ENCODE data around the gene USP32.
"Not testable (repeated sequence)": the region's sequence is repeated elsewhere in the genome, so short reads cannot be mapped to it uniquely, and the experiment has no call there.

The USP32 gene

DNA sequence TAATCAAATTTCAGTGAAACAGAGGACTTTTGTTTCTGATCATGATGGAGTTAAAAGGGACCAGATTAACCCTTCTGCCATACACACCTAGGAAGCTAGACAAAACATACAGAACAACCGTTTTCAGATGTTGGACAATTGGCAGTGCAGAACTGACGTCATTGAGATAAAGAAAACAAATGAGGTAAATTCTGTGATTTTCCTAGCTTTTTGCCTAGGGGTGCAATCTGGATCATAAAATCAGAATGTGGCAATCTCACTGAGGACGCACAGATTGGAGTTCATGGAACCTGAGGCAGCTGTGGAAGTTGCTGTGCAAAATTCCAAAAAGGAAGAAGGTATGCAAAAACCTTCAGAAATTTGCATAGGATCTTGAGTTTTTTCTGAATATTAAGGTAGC, 15.0 kb upstream of the USP32 start:
- no peak for DNase-seq

DNA sequence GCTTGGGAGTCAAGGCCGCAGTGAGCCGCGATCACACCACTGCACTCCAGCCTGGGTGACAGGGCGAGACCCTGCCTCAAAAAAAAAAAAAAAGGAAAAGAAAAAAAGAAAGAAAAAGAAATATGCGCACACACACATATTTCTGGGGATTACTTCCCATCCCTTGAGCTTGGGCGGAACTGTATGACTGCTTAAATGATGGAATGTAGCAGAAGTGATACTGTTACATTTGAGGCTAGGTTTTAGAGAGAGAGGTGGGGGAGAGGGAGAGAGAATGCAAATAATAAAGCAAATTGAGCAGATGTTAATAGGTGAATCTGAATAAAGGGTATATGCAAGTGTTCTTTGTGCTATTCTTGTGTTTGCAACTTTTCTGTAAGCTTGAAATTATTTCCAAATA, 12.0 kb upstream of the USP32 start:
- DNase-seq: no peak

DNA sequence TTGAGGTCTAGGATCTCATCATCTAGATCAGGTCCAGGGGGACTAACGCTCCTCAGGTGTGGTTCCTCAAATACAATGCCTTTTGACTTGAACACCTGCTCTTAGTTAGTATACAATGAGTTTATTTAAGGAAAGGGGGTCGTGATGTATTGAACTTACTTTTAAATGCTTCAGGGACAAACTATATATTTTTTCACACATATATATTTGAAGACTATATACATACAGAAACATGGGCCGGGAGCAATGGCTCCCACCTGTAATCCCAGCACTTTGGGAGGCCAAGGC, 11.5 kb upstream of the USP32 start:
- DNase-seq: no peak

DNA sequence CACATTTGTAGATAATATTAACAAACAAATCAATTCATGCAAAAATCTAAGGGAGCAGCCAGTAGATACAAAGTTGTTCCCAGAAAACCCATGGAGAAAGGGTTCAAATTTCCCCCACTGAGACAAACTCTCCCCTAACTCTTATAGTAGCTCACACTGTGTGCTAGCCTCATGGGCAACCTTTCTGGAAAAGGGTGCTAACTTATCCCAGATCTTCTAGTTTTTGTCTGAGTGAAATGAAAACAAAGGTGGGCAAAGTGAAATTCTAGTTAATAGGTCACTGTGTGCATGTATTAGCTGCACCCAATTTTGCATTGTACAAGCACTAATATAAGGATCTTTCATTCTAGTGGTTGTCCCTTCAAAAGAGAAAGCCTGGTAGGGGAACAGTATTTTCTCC, 9.9 kb upstream of the USP32 start:
- DNase-seq: no peak

DNA sequence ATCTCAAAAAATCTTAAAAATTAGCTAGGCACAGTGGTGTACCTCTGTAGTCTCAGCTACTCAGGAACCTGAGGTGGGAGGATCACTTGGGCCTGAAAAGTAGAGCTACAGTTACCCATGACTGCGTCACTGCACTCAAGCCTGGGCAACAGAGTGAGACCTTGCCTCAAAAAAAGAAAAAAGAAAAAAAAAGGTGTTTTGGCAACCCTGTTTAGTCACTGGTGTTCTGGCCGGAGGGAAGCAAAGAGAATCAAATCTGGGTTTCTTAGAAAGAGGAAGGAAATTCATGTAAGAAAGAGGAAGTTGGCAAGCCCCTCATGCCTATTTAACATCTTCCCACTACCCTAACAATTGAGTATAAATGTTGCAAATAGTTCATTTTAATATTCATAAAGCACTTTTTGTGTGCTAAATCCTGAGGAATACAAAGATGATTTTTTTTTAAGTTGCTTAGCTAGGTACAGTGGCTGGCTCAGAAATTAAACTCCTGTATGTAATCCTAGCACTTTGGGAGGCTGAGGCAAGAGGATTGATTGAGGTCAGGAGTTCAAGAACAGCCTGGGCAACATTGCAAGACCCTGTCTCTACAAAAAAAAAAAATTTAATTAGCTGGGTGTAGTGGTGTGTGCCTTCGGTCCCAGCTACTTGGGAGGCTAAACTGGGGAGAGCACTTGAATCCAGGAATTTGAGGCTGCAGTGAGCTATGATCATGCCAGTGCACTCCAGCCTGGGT, 6.5 kb upstream of the USP32 start:
- no peak for DNase-seq

DNA sequence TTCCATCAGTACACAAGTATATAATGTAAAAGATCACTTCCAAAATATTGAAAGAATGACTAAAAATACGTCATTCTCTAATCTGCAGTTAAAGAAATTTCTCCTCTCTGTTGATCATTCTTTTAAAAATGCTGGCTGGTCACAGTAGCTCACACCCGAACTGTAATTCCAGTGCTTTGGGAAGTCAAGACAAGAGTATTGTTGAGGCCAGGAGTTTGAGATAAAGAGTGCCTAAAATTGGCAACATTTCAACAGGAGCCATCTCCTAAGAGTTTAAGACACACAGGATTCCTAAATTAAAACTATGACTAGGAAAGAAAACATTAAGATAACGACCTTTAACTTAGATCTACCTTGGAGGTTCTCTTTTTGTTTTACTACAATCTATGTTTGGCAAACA, 4.5 kb upstream of the USP32 start:
- no peak for DNase-seq

DNA sequence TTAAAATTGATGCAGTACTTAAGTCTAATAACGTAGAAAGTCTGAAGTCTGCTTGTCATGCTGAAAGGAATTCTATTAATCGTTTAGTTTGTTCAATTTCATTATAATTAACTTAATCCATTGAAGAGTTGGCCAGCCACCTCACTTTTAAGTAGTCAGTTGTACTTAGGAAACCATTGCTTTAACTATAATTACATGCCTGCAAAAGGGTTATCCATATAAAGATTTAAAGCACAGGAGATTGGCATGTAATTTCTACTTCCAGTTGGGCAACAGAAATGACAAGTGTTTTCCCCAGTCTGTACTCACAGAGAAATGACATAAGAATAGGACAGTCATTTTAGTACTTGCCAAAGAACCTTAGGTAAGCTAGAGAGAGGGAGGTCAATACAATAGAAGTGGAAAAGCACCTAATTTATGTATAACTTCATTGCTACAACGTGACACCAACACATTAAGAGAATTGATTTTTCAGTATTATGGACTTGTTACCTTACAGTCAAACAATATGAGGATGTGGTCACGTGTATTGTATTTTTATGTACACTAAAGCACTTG, 3.7 kb upstream of the USP32 start:
- no peak for DNase-seq

DNA sequence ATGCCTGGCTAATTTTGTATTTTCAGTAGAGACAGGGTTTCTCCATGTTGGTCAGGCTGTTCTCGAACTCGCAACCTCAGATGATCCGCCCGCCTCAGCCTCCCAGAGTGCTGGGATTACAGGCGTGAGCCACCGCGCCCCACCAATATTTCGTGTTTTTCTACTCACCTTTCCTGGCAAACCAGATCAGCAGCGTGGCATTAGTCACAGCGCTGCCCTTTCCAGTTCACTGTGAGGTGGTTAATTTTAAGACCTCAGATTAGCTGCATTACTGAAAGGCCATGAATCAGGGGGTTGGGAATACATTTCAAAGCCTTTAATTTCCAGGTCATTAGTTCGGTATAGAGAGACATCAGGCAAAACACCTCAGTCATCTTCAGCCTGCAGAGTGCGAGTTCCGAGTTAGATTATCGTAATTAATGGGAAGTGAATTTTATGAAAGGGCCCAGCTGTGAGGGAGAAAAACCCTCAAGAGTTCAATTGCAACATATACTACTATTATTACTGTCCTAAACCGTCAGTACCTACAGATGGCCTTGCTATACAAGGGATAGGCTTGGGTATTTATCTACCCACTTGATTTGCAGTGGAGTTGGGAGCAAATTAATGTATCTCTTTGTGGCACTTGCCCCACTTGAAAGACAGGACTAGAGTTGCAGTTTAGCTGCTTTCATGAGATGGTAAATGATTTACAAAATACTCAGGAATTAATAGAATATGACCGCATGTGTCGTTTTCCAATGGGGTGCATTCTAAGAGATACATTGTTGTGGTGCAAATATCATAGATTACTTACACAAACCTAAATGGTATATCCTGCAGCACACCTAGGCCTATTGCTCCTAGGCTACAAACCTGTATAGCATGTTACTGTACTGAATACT, 2.1 kb upstream of the USP32 start:
- DNase-seq: no peak

DNA sequence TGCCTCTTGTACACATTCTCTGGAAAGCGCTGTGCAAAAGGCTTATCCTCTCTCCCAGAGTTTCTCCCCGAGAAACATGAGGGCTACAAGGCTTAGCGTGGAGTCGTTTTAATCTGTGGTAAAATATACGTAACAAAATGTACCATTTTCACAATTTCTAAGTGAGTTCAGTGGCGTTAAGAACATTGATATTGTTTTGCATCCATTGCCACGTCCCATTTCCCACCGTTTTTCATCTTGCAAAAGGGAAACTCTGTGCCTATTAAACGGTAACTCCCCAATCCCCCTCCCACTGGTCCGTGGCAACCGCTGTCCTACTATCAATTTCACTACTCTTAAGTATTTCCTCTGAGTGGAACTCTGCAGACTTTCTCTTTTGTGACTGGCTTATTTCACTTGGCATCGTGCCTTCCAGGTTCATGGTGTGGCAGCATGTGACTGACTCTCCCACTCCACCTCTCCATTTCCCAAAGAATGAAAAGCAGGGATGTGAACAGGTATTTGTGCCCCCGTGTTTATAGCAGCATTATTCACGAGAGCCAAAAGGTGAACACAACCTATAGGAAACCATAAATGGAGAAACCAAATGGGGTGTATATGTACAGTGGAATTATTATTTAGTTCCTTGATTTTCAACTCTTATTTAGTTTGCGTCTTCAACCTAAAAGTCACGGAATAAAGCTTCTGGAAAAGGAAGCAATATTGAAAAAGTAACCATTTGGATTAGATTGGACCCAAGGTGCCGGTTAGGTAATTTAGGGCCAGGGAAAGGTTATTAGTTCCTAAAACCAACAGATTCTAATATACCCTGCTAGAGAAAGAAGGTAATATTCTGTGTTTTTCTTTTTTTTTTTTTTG, 1.1 kb upstream of the USP32 start:
- no peak for DNase-seq

DNA sequence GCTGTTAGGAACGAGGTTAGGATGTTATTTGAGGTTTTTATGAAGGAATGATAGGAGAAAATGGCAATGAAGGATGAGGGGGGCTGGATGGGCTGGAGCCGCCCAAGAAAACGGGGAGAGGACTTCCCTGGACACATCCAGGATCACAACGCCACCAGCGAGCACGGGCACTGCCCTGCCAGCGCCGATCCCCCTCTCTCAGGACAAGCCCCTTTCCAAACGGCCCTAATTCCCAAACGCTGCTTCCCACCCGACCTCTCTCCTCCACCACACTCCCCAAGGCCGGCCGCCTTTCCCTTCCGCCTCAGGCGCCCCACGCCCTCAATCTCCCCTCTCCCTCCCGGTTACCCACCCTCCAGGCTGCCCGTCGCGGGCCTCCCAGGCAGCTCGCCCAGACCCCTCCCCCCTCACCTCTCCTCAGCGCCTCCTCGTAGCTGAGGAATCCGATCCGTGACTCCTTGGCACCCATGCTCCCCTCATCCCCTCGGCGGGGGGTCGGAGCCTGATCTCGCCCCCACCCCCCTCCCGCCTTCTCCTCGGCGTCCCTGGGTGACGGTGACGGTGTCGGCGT, 377 bp downstream of the USP32 start:
- peak; percentile 39 for DNase-seq

DNA sequence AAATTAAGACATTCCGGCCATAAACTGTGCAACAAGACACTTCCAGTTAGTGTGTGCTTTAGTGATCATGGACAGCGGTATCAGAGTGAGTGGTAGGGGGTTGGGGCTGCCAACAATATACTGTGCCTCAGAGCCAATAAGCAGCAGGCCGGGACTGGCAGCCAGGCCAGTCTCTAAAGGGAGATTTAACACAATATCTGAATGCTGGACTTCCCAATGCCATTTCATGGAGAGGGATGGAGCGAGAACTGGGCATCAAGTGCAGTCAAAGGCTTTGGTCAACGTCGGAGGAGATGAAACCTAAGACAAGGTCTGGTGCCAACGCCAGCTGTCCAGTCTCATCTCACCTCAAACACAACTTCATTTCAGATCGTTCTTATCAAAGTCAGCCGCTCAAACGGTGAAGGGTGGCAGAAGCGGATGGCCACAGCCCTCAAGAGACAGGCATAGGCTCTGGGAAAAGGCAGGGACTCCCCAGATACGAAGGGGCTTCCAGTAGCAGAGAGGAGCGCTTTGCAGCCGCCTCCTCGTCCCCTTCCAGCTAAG, 935 bp downstream of the USP32 start:
- no peak for DNase-seq

DNA sequence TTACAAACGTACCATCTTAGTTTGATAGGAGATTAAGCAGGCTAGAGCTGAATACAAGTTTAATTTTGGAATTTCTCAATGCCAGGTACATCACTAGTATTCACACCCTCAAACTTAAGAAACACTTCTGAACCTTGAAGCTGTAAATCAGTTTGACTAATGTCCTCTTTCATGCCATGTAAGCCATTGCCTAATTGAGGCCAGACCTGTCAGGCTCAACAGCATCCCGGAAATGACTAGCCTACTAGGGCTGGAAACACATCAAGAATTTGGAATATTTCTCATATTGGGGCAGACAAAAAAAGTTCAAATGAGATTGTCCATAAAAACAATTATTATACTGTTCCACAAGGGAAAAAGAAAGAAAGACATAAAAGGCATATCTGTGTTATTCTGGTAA, 1.7 kb downstream of the USP32 start:
- no peak for DNase-seq

DNA sequence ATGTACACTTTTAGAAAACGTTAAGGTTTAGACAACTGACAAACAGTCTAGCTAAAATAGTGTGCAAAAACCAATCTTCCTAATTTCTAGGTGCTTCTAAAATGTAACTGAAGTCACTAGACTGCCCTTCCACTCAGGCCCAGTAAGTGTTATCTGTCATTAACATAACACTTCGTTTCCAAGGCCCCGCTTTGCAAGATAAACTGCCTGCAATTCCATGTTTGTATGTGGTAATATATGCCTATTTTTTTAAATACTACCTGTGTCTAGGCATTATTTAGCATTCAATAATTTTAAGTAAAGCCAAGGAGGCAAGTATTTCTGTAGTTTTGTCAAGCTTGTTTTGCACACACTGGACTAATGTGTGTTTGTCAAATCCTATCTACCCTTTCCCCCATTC, 3.2 kb downstream of the USP32 start:
- DNase-seq: no peak

DNA sequence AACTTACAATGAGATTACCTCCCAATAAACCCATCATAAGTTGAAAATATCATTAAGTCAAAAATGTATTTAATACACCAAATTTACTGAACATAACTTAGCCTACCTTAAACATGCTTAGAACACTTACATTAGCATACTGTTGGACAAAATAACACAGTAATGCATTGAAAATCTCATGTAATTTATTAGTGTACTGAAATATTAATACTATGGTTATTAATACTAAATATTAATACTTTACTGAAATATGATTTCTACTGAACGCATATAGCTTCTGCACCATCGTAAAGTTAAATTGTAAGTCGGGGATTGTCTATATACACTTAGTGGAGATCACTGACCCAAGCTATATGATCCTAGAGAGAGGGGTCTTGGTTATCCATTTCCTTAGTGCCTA, 4.3 kb downstream of the USP32 start:
- no peak for DNase-seq

DNA sequence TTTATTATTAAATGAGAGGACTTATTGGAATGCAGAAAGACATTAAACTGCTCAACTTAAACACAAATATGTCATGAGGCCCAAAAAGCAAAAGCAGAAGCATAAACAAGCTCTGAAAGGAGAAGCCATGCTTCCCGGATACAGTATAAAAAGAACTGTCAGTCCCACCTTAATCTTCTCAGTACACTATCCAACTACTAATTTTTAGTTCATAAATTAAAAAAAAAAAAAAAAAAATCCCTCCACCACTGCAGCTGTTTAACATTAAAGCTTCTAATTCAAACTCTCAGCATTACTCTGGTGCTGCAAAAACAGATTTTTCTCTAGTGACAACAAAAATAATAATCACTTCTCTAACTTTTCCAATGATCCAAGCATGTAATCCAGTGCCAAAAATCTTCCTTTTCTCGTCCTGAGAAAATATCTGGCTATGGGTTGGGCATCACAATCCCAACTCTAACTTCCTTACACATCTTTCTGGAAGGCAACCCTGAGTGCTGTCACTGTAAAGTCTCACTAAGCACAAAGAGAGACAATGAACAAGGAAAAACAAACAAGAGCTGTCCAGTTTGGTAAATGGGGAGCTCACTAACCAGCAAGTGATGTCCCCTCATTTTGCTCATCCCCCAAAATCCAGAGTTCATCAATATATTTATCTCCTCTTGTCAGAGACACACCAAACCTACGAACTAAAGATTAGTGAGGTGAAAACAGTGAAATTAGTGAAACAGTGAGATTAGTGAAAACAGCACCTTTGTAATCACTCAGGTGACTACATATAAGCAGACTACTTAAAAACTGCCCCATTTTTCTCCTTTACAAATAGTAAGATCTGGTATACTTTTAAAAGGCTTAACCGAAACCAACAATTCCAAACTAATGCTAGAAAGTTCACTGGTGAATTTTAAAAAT, 5.5 kb downstream of the USP32 start:
- no peak for DNase-seq

DNA sequence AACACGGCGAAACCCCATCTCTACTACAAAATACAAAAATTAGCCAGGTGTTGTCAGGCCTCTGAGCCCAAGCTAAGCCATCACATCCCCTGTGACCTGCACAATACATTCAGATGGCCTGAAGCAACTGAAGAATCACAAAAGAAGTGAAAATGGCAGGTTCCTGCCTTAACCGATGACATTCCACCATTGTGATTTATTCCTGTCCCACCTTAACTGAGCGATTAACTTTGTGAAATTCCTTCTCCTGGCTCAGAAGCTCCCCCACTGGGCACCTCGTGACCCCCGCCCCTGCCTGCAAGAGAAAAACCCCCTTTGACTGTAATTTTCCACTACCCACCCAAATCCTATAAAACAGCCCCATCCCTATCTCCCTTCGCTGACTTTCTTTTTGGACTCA, 7.0 kb downstream of the USP32 start:
- not testable (repeated sequence) for DNase-seq

DNA sequence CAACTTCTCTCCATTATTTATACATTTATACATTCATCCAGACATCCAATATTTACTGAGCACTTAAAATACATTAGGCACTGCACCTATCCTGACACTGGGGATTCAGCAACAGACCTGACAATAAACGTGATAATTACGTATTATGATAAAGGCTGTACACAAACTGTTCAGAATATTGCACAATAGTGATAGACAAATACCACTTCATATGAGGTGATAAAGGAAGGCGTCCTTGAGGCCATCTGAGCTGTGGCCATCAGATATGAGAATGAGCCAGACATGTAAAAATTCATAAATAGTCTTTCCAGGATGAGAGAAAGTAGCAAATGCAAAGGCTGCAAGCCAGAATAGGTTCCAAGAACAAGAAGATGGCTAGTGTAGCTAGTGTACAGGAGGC, 8.6 kb downstream of the USP32 start:
- DNase-seq: no peak

DNA sequence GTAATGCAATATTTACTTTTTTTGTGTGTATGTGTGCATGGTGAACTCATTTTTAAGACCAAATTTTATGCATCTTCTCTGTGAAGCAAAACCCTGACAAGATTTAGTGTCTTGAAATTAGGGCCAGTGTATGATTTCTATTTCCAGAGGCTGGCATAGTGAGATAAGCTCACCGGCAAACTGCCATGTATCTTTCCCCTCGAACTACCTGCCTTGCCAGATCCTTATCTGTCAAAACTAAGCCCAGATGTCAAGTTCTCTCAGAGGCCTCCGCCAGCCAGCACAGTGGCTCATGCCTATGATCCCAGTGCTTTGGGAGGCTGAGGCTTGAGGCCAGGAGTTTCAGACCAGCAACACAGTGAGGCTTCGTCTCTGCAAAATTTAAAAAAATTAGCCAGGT, 10.0 kb downstream of the USP32 start:
- DNase-seq: no peak

DNA sequence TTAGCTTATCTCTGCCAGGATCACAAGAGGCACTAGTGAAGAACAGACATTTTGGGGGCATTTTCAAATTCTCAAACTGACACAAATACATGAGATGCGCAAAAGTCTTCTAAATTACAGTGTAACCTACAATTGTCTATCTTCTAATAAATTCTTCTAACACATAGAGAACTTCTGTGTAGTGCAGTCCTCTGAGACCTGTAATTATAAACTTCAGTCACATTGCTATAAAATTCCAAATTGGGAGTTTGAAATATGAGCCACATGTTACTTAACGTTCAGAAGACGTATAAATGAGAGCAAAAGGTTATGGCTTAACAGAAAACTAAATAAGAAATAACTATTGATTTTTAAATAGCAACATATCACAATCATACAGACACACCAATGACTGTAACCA, 12.5 kb downstream of the USP32 start:
- DNase-seq: not testable (repeated sequence)

DNA sequence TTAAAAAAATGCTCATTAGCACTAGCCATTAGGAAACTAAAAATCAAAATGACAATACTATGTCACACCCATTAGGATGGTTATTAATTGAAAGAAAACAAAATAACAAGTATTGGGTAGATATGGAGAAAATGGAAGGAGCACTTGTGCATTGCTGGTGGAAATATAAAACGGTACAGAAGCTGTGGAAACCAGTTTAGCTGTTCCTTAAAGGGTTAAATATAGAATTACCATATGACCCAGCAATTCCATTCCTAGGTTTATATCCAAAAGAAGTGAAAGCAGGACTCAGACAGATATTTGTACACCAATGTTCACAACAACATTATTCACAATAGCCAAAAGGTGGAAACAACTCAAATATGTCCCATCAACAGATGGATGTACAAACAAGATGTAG, 13.7 kb downstream of the USP32 start:
- not testable (repeated sequence) for DNase-seq

DNA sequence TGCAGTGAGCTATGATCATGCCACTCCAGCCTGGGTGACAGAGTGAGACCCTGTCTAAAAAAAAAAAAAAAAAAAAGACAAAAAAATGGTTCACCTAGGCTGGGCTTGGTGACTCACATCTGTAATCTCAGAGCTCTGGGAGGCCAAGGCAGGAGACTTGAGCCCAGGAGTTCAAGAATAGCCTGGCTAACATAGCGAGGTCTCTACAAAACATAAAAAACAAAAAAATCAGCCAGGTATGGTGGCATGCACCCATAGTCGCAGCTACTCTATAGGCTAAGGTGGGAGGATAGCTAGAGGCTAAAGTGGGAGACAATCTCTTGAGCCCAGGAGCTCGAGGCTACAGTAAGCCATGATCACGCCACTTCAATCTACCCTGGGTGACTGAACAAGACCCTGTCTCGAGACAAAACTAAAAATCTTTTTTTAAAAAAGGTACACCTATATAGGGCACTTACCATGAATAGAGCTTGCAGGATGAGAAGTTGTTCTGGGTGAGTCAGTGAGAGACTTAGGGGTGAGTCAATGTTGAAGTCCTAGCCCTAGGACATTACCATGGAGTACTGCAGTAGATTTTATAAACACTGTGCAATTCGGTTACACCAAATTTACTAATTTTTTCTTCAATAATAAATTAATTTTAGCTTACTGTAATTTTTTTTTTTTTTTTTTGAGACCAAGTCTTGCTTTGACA, 19.0 kb downstream of the USP32 start:
- no peak for DNase-seq
